Osteocyte (in vitro differentiated cells): ENCODE results near the gene PLCG1. TPM values are rescaled to one million over a fixed set of nuclear protein-coding genes. Genes with fewer than 3 reads are reported as not detected.

Experiments used
- DNase-seq: peaks from one replicate; pipeline ENCODE4 v3.0.0; 2021; ENCODE audit warnings: mixed read lengths; ENCODE audit not compliant: unreplicated experiment; ENCODE audit errors: extremely low spot score
- H3K27ac Mint-ChIP-seq: one replicate; pipeline ENCODE4 v1.8.0; 2021; ENCODE audit warnings: mild to moderate bottlenecking, mixed read lengths; ENCODE audit not compliant: unreplicated experiment
- H3K27me3 Mint-ChIP-seq: one replicate; pipeline ENCODE4 v1.8.0; 2021; ENCODE audit warnings: mixed read lengths; ENCODE audit not compliant: unreplicated experiment
- H3K36me3 Mint-ChIP-seq: one replicate; pipeline ENCODE4 v1.8.0; 2021; ENCODE audit warnings: mixed read lengths; ENCODE audit not compliant: unreplicated experiment
- H3K4me1 Mint-ChIP-seq: one replicate; pipeline ENCODE4 v1.8.0; 2021; ENCODE audit warnings: mixed read lengths; ENCODE audit not compliant: unreplicated experiment
- H3K4me3 Mint-ChIP-seq: one replicate; pipeline ENCODE4 v1.8.0; 2021; ENCODE audit warnings: mild to moderate bottlenecking, moderate library complexity, mixed read lengths; ENCODE audit not compliant: unreplicated experiment
- H3K9me3 Mint-ChIP-seq: one replicate; pipeline ENCODE4 v1.8.0; 2021; ENCODE audit warnings: mixed read lengths; ENCODE audit not compliant: unreplicated experiment
- CTCF ChIP-seq: fragments of 200-600 bp; sonication (generic); IDR thresholded peaks from 2 replicates; pipeline ENCODE4 v1.5.0; 2021; ENCODE audit warnings: antibody characterized with exemption, mild to moderate bottlenecking, moderate library complexity
- total RNA-seq: library from RNA; stranded (reverse); gene quantifications from 2 replicates; pipeline ENCODE4 v1.2.1, GENCODE V29; 2021

PLCG1 gene
- total RNA-seq, 1 donor from 2014 or later = 179 TPM

GRCh38 chr20:41169162-41169690 lies 31.9 kb downstream of the PLCG1 start:
- Mint-ChIP-seq H3K4me1 (peaks cover 11% of the 10 kb centered on the region), H3K27ac (no peak overlapping the region), H3K4me3 (no peak overlapping the region), H3K27me3 (no peaks in the 10 kb centered on the region), H3K9me3 (no peaks in the 10 kb centered on the region), H3K36me3 (peaks cover 50% of the 10 kb centered on the region)
- no peak for TF ChIP-seq CTCF
- DNase-seq = no peak

- TF ChIP-seq CTCF = no peak
- no peak overlapping the region for H3K27ac Mint-ChIP-seq
- H3K36me3 Mint-ChIP-seq = peaks cover 49% of the 10 kb centered on the region
- H3K4me3 Mint-ChIP-seq = no peak overlapping the region
- DNase-seq = no peak
- H3K4me1 Mint-ChIP-seq = peaks cover 18% of the 10 kb centered on the region
- H3K9me3 Mint-ChIP-seq = no peaks in the 10 kb centered on the region
- H3K27me3 Mint-ChIP-seq = no peaks in the 10 kb centered on the region
These were observed 32.5 kb downstream of the PLCG1 start for GRCh38 chr20:41169791-41170351.

GRCh38 chr20:41170386-41171105 lies 33.2 kb downstream of the PLCG1 start:
- Mint-ChIP-seq H3K27ac (peak overlapping the region; percentile 40), H3K4me3 (no peak overlapping the region), H3K9me3 (no peaks in the 10 kb centered on the region)

GRCh38 chr20:41171736-41172295 lies 34.5 kb downstream of the PLCG1 start:
- Mint-ChIP-seq H3K4me3 (no peak overlapping the region), H3K27ac (no peak overlapping the region), H3K27me3 (no peaks in the 10 kb centered on the region), H3K36me3 (peaks cover 44% of the 10 kb centered on the region), H3K9me3 (no peaks in the 10 kb centered on the region), H3K4me1 (peaks cover 37% of the 10 kb centered on the region)
- peak; percentile 8 for DNase-seq
- no peak for TF ChIP-seq CTCF

More at GRCh38 chr20:41170386-41171105, 33.2 kb downstream of the PLCG1 start:
- Mint-ChIP-seq H3K27me3 (no peaks in the 10 kb centered on the region), H3K4me1 (peaks cover 25% of the 10 kb centered on the region), H3K36me3 (peaks cover 44% of the 10 kb centered on the region)
- TF ChIP-seq CTCF = no peak
- DNase-seq = no peak
